ENCODE data around the gene ATP1A3. TPM values are rescaled to one million over a fixed set of nuclear protein-coding genes. Genes with fewer than 3 reads are reported as not detected.
A peak's percentile ranks its signal among the peaks of the same experiment; 100 is the strongest.

The ATP1A3 gene
- total RNA-seq, 2 donors from 2014 or later, result 0.69 to 1.0 TPM

- Mint-ChIP-seq H3K4me1 (peaks cover 10% of the 10 kb centered on the region), H3K9me3 (no peaks in the 10 kb centered on the region), H3K27ac (peak overlapping the region; percentile 88), H3K36me3 (ENCODE audit: low read depth) (peaks cover 16% of the 10 kb centered on the region), H3K4me3 (peak overlapping the region; percentile 70), H3K27me3 (ENCODE audit: insufficient read depth) (no peaks in the 10 kb centered on the region)
- H3K9me3 ChIP-seq (ENCODE audit: control insufficient read depth, low read length), result no peaks in the 10 kb centered on the region
- 11 to 15% methylated on average over 3 to 10 of the region's 10 CpGs for WGBS, 2 experiments (ENCODE audit: insufficient coverage in 1 of 2, insufficient read length in 1 of 2)
- no peak overlapping the region for H3K9ac ChIP-seq (ENCODE audit: extremely low read depth, low read length, poor library complexity, severe bottlenecking)
- DNase-seq, result peak; percentile 94
- no peak overlapping the region for H3K27ac ChIP-seq (ENCODE audit: low read depth, low read length)
- TF ChIP-seq CTCF (conservative IDR thresholded peaks at IDR 0.05), result peak; percentile 93
- peaks cover 5% of the 10 kb centered on the region for H3K36me3 ChIP-seq (ENCODE audit: control insufficient read depth, insufficient read depth, low read length)
- H3K4me3 ChIP-seq (ENCODE audit: low read length), result peak overlapping the region; percentile 82
- H3K27me3 ChIP-seq (ENCODE audit: control insufficient read depth, insufficient read depth, low read length, poor library complexity, severe bottlenecking), result no peaks in the 10 kb centered on the region
- no peaks in the 10 kb centered on the region for H3K4me1 ChIP-seq (ENCODE audit: control insufficient read depth, insufficient read depth, low read length)
Measured at GRCh38 chr19:41957838-41958366, 36.1 kb downstream of the ATP1A3 start.

- no peak for TF ChIP-seq CTCF (conservative IDR thresholded peaks at IDR 0.05)
- H3K27me3 ChIP-seq (ENCODE audit: control insufficient read depth, insufficient read depth, low read length, poor library complexity, severe bottlenecking), result no peaks in the 10 kb centered on the region
- no peaks in the 10 kb centered on the region for H3K9me3 ChIP-seq (ENCODE audit: control insufficient read depth, low read length)
- Mint-ChIP-seq H3K36me3 (ENCODE audit: low read depth) (peaks cover 16% of the 10 kb centered on the region), H3K9me3 (no peaks in the 10 kb centered on the region), H3K4me1 (peaks cover 10% of the 10 kb centered on the region), H3K27me3 (ENCODE audit: insufficient read depth) (no peaks in the 10 kb centered on the region), H3K4me3 (peak overlapping the region; percentile 70), H3K27ac (peak overlapping the region; percentile 88)
- H3K36me3 ChIP-seq (ENCODE audit: control insufficient read depth, insufficient read depth, low read length), result peaks cover 5% of the 10 kb centered on the region
- H3K9ac ChIP-seq (ENCODE audit: extremely low read depth, low read length, poor library complexity, severe bottlenecking), result no peak overlapping the region
- no peak overlapping the region for H3K4me3 ChIP-seq (ENCODE audit: low read length)
- WGBS, 2 experiments (ENCODE audit: insufficient coverage in 1 of 2, insufficient read length in 1 of 2), result 89 to 93% methylated on average over 5 to 11 of the region's 11 CpGs
- H3K27ac ChIP-seq (ENCODE audit: low read depth, low read length), result no peak overlapping the region
- DNase-seq, result no peak
- H3K4me1 ChIP-seq (ENCODE audit: control insufficient read depth, insufficient read depth, low read length), result no peaks in the 10 kb centered on the region
Measured at GRCh38 chr19:41957161-41957837, 36.7 kb downstream of the ATP1A3 start.

DNA sequence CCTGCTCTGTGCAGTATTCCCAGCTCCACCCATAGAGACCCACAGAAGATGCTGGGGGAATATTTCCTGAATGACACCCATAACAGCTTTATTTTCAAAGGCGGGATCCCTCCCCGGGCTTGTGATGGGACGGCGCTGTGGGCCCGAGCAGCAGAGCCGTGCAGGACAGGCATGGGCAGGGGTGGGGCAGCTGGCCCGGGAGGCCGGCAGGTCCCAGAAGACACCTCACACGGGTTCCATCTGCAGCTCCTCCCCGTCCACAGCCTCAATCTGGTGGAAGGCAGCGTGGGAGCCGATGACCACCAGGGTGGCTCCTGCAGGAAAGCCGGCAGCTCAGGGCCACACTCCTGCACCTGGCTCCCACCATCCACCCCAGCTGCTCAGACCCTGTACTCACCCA is 37.4 kb downstream of the ATP1A3 start:
- Mint-ChIP-seq H3K4me1 (peaks cover 12% of the 10 kb centered on the region), H3K36me3 (ENCODE audit: low read depth) (peaks cover 16% of the 10 kb centered on the region), H3K27ac (no peak overlapping the region), H3K27me3 (ENCODE audit: insufficient read depth) (no peaks in the 10 kb centered on the region), H3K4me3 (no peak overlapping the region), H3K9me3 (no peaks in the 10 kb centered on the region)
- Histone ChIP-seq H3K4me1 (ENCODE audit: control insufficient read depth, insufficient read depth, low read length) (no peaks in the 10 kb centered on the region), H3K4me3 (ENCODE audit: low read length) (no peak overlapping the region), H3K36me3 (ENCODE audit: control insufficient read depth, insufficient read depth, low read length) (peaks cover 5% of the 10 kb centered on the region), H3K9me3 (ENCODE audit: control insufficient read depth, low read length) (no peaks in the 10 kb centered on the region), H3K9ac (ENCODE audit: extremely low read depth, low read length, poor library complexity, severe bottlenecking) (no peak overlapping the region), H3K27me3 (ENCODE audit: control insufficient read depth, insufficient read depth, low read length, poor library complexity, severe bottlenecking) (no peaks in the 10 kb centered on the region), H3K27ac (ENCODE audit: low read depth, low read length) (no peak overlapping the region)
- TF ChIP-seq CTCF (conservative IDR thresholded peaks at IDR 0.05), result no peak
- no peak for DNase-seq
- WGBS, 2 experiments (ENCODE audit: insufficient coverage in 1 of 2, insufficient read length in 1 of 2), result 96 to 99% methylated on average over 10 to 13 of the region's 13 CpGs
